Osteoblast (primary cell): Measurements from ENCODE around the gene CASD1. TPM values are rescaled to one million over a fixed set of nuclear protein-coding genes. Genes with fewer than 3 reads are reported as not detected.

Experiments
- DNase-seq: peaks from one replicate; pipeline ENCODE4 v3.0.0; 2011; ENCODE audit warnings: low spot score, mixed read lengths; ENCODE audit not compliant: insufficient read length; ENCODE audit errors: missing footprints
- H2AFZ ChIP-seq: 2 replicates; pipeline ENCODE4 v1.6.0; 2011; ENCODE audit warnings: mild to moderate bottlenecking, low read length
- H3K27ac ChIP-seq: 2 replicates; pipeline ENCODE4 v1.5.1; 2011; ENCODE audit warnings: mild to moderate bottlenecking, low read depth, low read length, moderate library complexity
- H3K27me3 ChIP-seq: 2 replicates; pipeline ENCODE4 v1.6.0; 2012; ENCODE audit warnings: mild to moderate bottlenecking, control low read depth, inconsistent platforms, low read length, moderate library complexity; ENCODE audit not compliant: insufficient read depth
- H3K36me3 ChIP-seq: 2 replicates; pipeline ENCODE4 v1.5.1; 2011; ENCODE audit warnings: mild to moderate bottlenecking, low read length, control low read depth, moderate library complexity; ENCODE audit not compliant: insufficient read depth
- H3K4me1 ChIP-seq: 2 replicates; pipeline ENCODE4 v1.5.1; 2011; ENCODE audit warnings: mild to moderate bottlenecking, low read length, control low read depth, moderate library complexity; ENCODE audit not compliant: insufficient read depth
- H3K4me2 ChIP-seq: 2 replicates; pipeline ENCODE4 v1.6.0; 2011; ENCODE audit warnings: mild to moderate bottlenecking, low read length; ENCODE audit not compliant: insufficient read depth
- H3K4me3 ChIP-seq: fragments of 200-600 bp; sonication (generic); 3 replicates; pipeline ENCODE4 v1.5.1; 2012; ENCODE audit warnings: mild to moderate bottlenecking, low read length, inconsistent platforms; ENCODE audit not compliant: insufficient read depth
- H3K79me2 ChIP-seq: 2 replicates; pipeline ENCODE4 v1.6.0; 2012; ENCODE audit warnings: mild to moderate bottlenecking, low read length, control low read depth, inconsistent platforms; ENCODE audit not compliant: insufficient read depth
- H3K9me3 ChIP-seq: 2 replicates; pipeline ENCODE4 v1.5.1; 2011; ENCODE audit warnings: low read depth, low read length, control low read depth
- H4K20me1 ChIP-seq: 2 replicates; pipeline ENCODE4 v1.6.0; 2012; ENCODE audit warnings: mild to moderate bottlenecking, low read length, control low read depth; ENCODE audit not compliant: insufficient read depth
- total RNA-seq: library from RNA; depleted of rRNA; stranded (reverse); fragments of >200 nt; gene quantifications from 2 replicates; pipeline ENCODE4 v1.2.3, GENCODE V29; 2012
- TF ChIP-seq, protein P1 (sequence below): IDR thresholded peaks from 2 replicates; pipeline ENCODE4 v1.5.1; 2011; ENCODE audit warnings: mild to moderate bottlenecking, low read depth, low read length, moderate library complexity; ENCODE audit errors: extremely low read depth

The CASD1 gene
- total RNA-seq, 1 donor, result 20.6 TPM

DNA sequence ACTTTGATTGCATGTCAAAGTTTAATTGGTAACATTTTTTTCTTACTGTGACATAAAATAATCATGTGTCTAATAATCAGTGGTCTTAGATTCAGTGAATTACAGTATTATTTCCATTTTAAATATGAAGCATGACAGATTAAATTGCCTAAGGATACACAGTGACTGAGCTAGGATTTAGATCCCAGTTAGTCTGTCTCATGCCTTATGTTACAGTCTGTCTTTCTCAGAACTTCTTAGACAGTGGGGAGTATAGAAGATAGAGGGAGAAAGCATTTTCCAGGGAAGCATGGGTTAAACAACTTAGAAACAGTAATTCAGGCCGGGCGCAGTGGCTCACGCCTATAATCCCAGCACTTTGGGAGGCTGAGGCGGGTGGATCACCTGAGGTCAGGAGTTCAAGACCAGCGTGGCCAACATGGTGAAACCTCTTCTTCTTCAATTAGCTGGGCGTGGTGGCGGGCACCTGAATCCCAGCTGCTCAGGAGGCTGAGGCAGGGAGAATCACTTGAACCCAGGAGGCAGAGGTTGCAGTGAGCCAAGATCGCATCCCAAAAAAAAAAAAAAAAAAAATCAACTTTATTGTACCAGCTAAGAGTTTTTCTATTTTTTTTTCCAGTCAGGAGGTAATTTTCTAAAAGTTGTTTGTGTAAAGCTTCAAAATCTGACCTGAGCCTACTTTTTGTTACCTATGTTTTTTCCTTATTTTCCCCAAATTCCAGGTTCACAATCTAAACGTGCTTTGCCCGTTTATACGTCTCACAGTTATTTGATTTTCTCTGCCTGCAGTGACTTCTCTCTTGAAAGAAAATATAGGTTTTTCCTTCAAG lies 3.3 kb downstream of the CASD1 start:
- H3K4me1 ChIP-seq, result peaks cover 15% of the 10 kb centered on the region
- H3K4me3 ChIP-seq, result no peak overlapping the region
- H3K27ac ChIP-seq, result no peak overlapping the region
- no peak overlapping the region for H2AFZ ChIP-seq
- DNase-seq, result no peak
- no peaks in the 10 kb centered on the region for H3K9me3 ChIP-seq
- TF ChIP-seq, protein P1, sequence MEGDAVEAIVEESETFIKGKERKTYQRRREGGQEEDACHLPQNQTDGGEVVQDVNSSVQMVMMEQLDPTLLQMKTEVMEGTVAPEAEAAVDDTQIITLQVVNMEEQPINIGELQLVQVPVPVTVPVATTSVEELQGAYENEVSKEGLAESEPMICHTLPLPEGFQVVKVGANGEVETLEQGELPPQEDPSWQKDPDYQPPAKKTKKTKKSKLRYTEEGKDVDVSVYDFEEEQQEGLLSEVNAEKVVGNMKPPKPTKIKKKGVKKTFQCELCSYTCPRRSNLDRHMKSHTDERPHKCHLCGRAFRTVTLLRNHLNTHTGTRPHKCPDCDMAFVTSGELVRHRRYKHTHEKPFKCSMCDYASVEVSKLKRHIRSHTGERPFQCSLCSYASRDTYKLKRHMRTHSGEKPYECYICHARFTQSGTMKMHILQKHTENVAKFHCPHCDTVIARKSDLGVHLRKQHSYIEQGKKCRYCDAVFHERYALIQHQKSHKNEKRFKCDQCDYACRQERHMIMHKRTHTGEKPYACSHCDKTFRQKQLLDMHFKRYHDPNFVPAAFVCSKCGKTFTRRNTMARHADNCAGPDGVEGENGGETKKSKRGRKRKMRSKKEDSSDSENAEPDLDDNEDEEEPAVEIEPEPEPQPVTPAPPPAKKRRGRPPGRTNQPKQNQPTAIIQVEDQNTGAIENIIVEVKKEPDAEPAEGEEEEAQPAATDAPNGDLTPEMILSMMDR, result no peak
- peaks cover 6% of the 10 kb centered on the region for H4K20me1 ChIP-seq
- no peak overlapping the region for H3K4me2 ChIP-seq
- no peaks in the 10 kb centered on the region for H3K36me3 ChIP-seq
- peaks cover 45% of the 10 kb centered on the region for H3K79me2 ChIP-seq
- H3K27me3 ChIP-seq, result no peaks in the 10 kb centered on the region

GRCh38 chr7:94513565-94513860 lies 3.9 kb downstream of the CASD1 start:
- H3K4me1 ChIP-seq, result peaks cover 15% of the 10 kb centered on the region
- H3K79me2 ChIP-seq, result peaks cover 45% of the 10 kb centered on the region
- no peaks in the 10 kb centered on the region for H3K36me3 ChIP-seq
- H2AFZ ChIP-seq, result no peak overlapping the region
- DNase-seq, result no peak
- no peaks in the 10 kb centered on the region for H3K27me3 ChIP-seq
- no peak overlapping the region for H3K4me3 ChIP-seq
- TF ChIP-seq, protein P1, result no peak
- no peak overlapping the region for H3K27ac ChIP-seq
- H4K20me1 ChIP-seq, result peaks cover 6% of the 10 kb centered on the region
- no peaks in the 10 kb centered on the region for H3K9me3 ChIP-seq
- H3K4me2 ChIP-seq, result no peak overlapping the region

GRCh38 chr7:94514140-94514889 lies 4.7 kb downstream of the CASD1 start:
- Histone ChIP-seq H4K20me1 (peaks cover 6% of the 10 kb centered on the region), H3K4me3 (no peak overlapping the region), H3K4me1 (peaks cover 12% of the 10 kb centered on the region), H3K36me3 (no peaks in the 10 kb centered on the region), H3K79me2 (peaks cover 45% of the 10 kb centered on the region), H3K4me2 (no peak overlapping the region), H3K27me3 (no peaks in the 10 kb centered on the region), H3K27ac (no peak overlapping the region), H3K9me3 (no peaks in the 10 kb centered on the region), H2AFZ (no peak overlapping the region)
- DNase-seq, result no peak
- TF ChIP-seq, protein P1, result no peak

DNA sequence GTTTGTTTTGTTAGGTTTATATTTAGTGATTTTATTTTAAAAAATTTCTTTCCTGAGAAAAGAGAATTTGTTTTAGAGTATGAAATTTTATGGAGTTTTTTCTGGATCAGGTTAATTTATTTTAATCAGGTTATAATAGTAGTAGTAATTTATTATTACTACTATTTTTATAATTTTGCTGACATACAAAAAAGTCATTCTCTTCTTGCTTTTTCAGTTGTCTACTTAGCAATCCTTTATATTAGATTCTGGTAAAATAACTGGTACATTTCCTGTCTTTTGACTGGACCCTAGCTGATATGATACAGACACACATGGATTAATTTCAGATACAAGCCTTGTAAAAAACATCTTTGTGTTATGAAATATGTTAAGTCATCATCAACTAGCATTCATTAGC lies 5.3 kb downstream of the CASD1 start:
- Histone ChIP-seq H4K20me1 (peaks cover 6% of the 10 kb centered on the region), H3K4me1 (peaks cover 11% of the 10 kb centered on the region), H3K79me2 (peaks cover 44% of the 10 kb centered on the region), H3K4me3 (no peak overlapping the region), H3K36me3 (no peaks in the 10 kb centered on the region), H2AFZ (no peak overlapping the region), H3K27ac (no peak overlapping the region), H3K9me3 (no peaks in the 10 kb centered on the region), H3K4me2 (no peak overlapping the region), H3K27me3 (no peaks in the 10 kb centered on the region)
- TF ChIP-seq, protein P1, result no peak
- no peak for DNase-seq
